ENCODE data around the gene SLC5A5. TPM values are rescaled to one million over a fixed set of nuclear protein-coding genes. Genes with fewer than 3 reads are reported as not detected.

SLC5A5 gene
- total RNA-seq, 4 donors from 2014 or later = not detected

- TF ChIP-seq CTCF (IDR thresholded peaks at IDR 0.05; ENCODE audit: low read depth) = no peak
Measured at GRCh38 chr19:17944301-17944700, 72.6 kb downstream of the SLC5A5 start.

Small RNA genes lying within 50 kb of the gene (small RNA-seq; reads per million reads assigned to genes)
- not detected for gene SNORA68

Other genes starting within 250 kb of the SLC5A5 start
- gene UNC13A, start 183.6 kb upstream of the SLC5A5 start, total RNA-seq = not detected
- 10 to 100 TPM; 14.1 to 23.2 (median 16.5) TPM for gene MAP1S, start 152.5 kb upstream of the SLC5A5 start, total RNA-seq
- 1 to 10 TPM; 2.1 to 5.1 (median 3.9) TPM for gene FCHO1, start 120.5 kb upstream of the SLC5A5 start, total RNA-seq
- gene B3GNT3, start 76.8 kb upstream of the SLC5A5 start, total RNA-seq = 1 to 10 TPM in 1 of 4 donors, not detected in 3; 1.1 TPM
- not detected for gene INSL3, start 50.4 kb upstream of the SLC5A5 start, total RNA-seq
- gene JAK3, start 24.0 kb upstream of the SLC5A5 start, total RNA-seq = 1 to 10 TPM; 2.3 to 5.1 (median 3.9) TPM
- 1,000 to 10,000 TPM; 1,051 to 1,626 (median 1,352) TPM for gene RPL18A, start 12.0 kb upstream of the SLC5A5 start, total RNA-seq
- gene CCDC124, start 61.1 kb downstream of the SLC5A5 start, total RNA-seq = 10 to 100 TPM; 33.4 to 54.3 (median 42.7) TPM
- not detected for gene KCNN1, start 95.2 kb downstream of the SLC5A5 start, total RNA-seq
- gene ARRDC2, start 136.2 kb downstream of the SLC5A5 start, total RNA-seq = 100 to 1,000 TPM in 2 of 4 donors, 10 to 100 TPM in 2; 38.5 to 140 (median 84.0) TPM
- 1 to 10 TPM in 3 of 4 donors, under 1 TPM in 1; 0.49 to 4.8 (median 2.2) TPM for gene IL12RB1, start 215.0 kb downstream of the SLC5A5 start, total RNA-seq
- gene MAST3, start 225.8 kb downstream of the SLC5A5 start, total RNA-seq = 10 to 100 TPM in 1 of 4 donors, 1 to 10 TPM in 3; 5.1 to 12.2 (median 6.8) TPM